Measurements from ENCODE around the gene TBC1D3I. TPM values are rescaled to one million over a fixed set of nuclear protein-coding genes. Genes with fewer than 3 reads are reported as not detected.
"Not testable (repeated sequence)": the region's sequence is repeated elsewhere in the genome, so short reads cannot be mapped to it uniquely, and the experiment has no call there.

Gene TBC1D3I
- total and polyA plus RNA-seq, 2 donors (not counting 1 experiment from before 2014, with no cell fraction given) = 0.19 to 1.9 TPM

- DNase-seq; H3K9me3 Mint-ChIP-seq (ENCODE audit: insufficient read depth); POLR2A ChIA-PET; intact Hi-C loops (cut with micrococcal nuclease); ATAC-seq (ENCODE audit: low read depth); H3K36me3 ChIP-seq (replicated peaks in 1 of 2; ENCODE audit: control extremely low read depth in 1 of 2, control insufficient read depth in 1 of 2, extremely low read depth in 1 of 2, insufficient read depth in 2 of 2, low read length in 1 of 2); H3K27ac Mint-ChIP-seq; H3K27ac ChIP-seq (ENCODE audit: low read length in 2 of 2); H3K4me2 ChIP-seq (replicated peaks; ENCODE audit: low read depth, low read length, poor library complexity, severe bottlenecking); H3K79me2 ChIP-seq (ENCODE audit: control insufficient read depth, insufficient read depth, low read length); H3K4me3 ChIP-seq (ENCODE audit: control extremely low read depth in 1 of 5, extremely low read depth in 1 of 5, insufficient read depth in 1 of 5, low read depth in 2 of 5, low read length in 4 of 5); H2AFZ ChIP-seq (ENCODE audit: insufficient read depth, low read depth, low read length, poor library complexity, severe bottlenecking); H3K9ac ChIP-seq (ENCODE audit: low read length); H3K4me3 Mint-ChIP-seq; H4K20me1 ChIP-seq (ENCODE audit: control insufficient read depth, insufficient read depth, low read length, poor library complexity, severe bottlenecking): not testable (repeated sequence)
- Mint-ChIP-seq H3K27me3 (peaks cover 18% of the 10 kb centered on the region), H3K4me1 (peaks cover 11% of the 10 kb centered on the region)
- peaks cover 0 to 10% (median 3%) of the 10 kb centered on the region in 3 donors for H3K9me3 ChIP-seq (ENCODE audit: control extremely low read depth in 1 of 3, control insufficient read depth in 2 of 3, insufficient read depth in 1 of 3, low read length in 2 of 3)
- WGBS (ENCODE audit: insufficient coverage) = 60% methylated on average over 1 of the region's 7 CpGs
- H3K4me1 ChIP-seq (ENCODE audit: control insufficient read depth in 2 of 2, insufficient read depth in 2 of 2, low read length in 2 of 2) = peaks cover 17 to 23% of the 10 kb centered on the region in 2 donors
- peaks cover 0 to 51% (median 0%) of the 10 kb centered on the region in 4 experiments for H3K27me3 ChIP-seq (replicated peaks in 1 of 4; ENCODE audit: control extremely low read depth in 1 of 4, control insufficient read depth in 3 of 4, insufficient read depth in 4 of 4, low read length in 3 of 4)
- CTCF ChIA-PET = interaction anchor here (0.9 kb wide), 1 partner anchor 67 kb away, joined by 3 read pairs; no protein-coding TSS in a partner anchor
Observed at GRCh38 chr17:36215406-36216308, 48.7 kb downstream of the TBC1D3I start.

DNA sequence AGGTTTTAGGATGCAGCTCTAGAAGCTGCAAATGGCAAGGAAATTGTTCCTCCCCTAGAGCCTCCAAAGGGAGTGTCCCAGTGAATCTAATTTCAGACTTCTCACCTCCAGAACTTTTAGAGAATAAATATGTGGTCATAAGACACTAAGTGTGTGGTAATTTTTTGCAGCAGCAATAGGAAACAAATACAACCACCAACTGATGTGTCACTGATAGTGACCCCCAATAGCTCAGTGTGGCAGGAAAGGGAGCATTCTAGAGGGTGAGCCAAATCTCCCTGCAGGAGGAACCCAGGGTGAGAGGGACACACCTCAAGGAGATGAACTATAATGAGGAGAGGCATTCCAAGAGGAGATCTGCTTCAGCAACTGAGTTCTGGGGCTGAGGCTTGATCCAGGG is 49.5 kb downstream of the TBC1D3I start:
- DNase-seq = no peak
- Histone ChIP-seq H3K9ac (ENCODE audit: low read length) (no peak overlapping the region), H4K20me1 (ENCODE audit: control insufficient read depth, insufficient read depth, low read length, poor library complexity, severe bottlenecking) (no peaks in the 10 kb centered on the region), H3K27me3 (replicated peaks in 1 of 4; ENCODE audit: control extremely low read depth in 1 of 4, control insufficient read depth in 3 of 4, insufficient read depth in 4 of 4, low read length in 3 of 4) (peaks cover 0 to 49% (median 0%) of the 10 kb centered on the region in 4 experiments), H3K9me3 (ENCODE audit: control extremely low read depth in 1 of 3, control insufficient read depth in 2 of 3, insufficient read depth in 1 of 3, low read length in 2 of 3) (peaks cover 0 to 11% (median 3%) of the 10 kb centered on the region in 3 donors), H3K4me2 (replicated peaks; ENCODE audit: low read depth, low read length, poor library complexity, severe bottlenecking) (no peak overlapping the region), H3K36me3 (replicated peaks in 1 of 2; ENCODE audit: control extremely low read depth in 1 of 2, control insufficient read depth in 1 of 2, extremely low read depth in 1 of 2, insufficient read depth in 2 of 2, low read length in 1 of 2) (no peaks in the 10 kb centered on the region), H3K27ac (ENCODE audit: low read length in 2 of 2) (no peak overlapping the region), H2AFZ (ENCODE audit: insufficient read depth, low read depth, low read length, poor library complexity, severe bottlenecking) (no peak overlapping the region), H3K4me1 (ENCODE audit: control insufficient read depth in 2 of 2, insufficient read depth in 2 of 2, low read length in 2 of 2) (peaks cover 24 to 30% of the 10 kb centered on the region in 2 donors), H3K79me2 (ENCODE audit: control insufficient read depth, insufficient read depth, low read length) (no peaks in the 10 kb centered on the region), H3K4me3 (ENCODE audit: control extremely low read depth in 1 of 5, extremely low read depth in 1 of 5, insufficient read depth in 1 of 5, low read depth in 2 of 5, low read length in 4 of 5) (no peak overlapping the region)
- H3K27me3 Mint-ChIP-seq = peaks cover 18% of the 10 kb centered on the region
- TF ChIP-seq EZH2 (IDR thresholded peaks at IDR 0.05; ENCODE audit: borderline replicate concordance, insufficient read depth, low read depth, low read length, poor library complexity, severe bottlenecking) = no peak
- TF ChIP-seq, protein P1, sequence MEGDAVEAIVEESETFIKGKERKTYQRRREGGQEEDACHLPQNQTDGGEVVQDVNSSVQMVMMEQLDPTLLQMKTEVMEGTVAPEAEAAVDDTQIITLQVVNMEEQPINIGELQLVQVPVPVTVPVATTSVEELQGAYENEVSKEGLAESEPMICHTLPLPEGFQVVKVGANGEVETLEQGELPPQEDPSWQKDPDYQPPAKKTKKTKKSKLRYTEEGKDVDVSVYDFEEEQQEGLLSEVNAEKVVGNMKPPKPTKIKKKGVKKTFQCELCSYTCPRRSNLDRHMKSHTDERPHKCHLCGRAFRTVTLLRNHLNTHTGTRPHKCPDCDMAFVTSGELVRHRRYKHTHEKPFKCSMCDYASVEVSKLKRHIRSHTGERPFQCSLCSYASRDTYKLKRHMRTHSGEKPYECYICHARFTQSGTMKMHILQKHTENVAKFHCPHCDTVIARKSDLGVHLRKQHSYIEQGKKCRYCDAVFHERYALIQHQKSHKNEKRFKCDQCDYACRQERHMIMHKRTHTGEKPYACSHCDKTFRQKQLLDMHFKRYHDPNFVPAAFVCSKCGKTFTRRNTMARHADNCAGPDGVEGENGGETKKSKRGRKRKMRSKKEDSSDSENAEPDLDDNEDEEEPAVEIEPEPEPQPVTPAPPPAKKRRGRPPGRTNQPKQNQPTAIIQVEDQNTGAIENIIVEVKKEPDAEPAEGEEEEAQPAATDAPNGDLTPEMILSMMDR (IDR thresholded peaks at IDR 0.05) = no peak
- H3K27ac Mint-ChIP-seq = no peak overlapping the region
- ChIA-PET CTCF (no interaction called here), POLR2A (no interaction called here)
- intact Hi-C loops (cut with micrococcal nuclease) = no loop called here
- H3K4me1 Mint-ChIP-seq = peaks cover 19% of the 10 kb centered on the region
- H3K4me3 Mint-ChIP-seq = no peak overlapping the region
- no peak for ATAC-seq (ENCODE audit: low read depth)
- H3K9me3 Mint-ChIP-seq (ENCODE audit: insufficient read depth) = no peaks in the 10 kb centered on the region
